ENCODE data around the gene ZDHHC9. TPM values are rescaled to one million over a fixed set of nuclear protein-coding genes. Genes with fewer than 3 reads are reported as not detected.

ZDHHC9 gene
- total RNA-seq, 1 experiment from 2014 or later: 41.0 TPM

DNA sequence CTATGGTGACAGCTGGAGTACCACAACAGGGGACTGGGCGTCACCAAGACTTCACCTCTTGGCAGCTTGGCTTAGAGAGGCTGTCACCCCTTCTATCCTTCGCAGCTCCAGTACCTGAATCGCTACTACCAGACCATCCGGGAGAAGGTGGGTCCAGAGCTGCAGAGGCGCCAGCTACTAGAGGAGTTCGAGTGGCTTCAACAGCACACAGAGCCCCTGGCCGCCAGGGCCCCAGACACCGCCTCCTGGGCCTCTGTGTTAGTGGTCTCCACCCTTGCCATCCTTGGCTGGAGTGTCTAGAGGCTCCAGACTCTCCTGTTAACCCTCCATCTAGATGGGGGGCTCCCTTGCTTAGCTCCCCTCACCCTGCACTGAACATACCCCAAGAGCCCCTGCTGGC is 75.5 kb downstream of the ZDHHC9 start:
- POLR2A ChIA-PET: no interaction called here
- H3K9me3 Mint-ChIP-seq (ENCODE audit: unreplicated experiment): no peaks in the 10 kb centered on the region
- no peaks in the 10 kb centered on the region for H3K36me3 ChIP-seq (ENCODE audit: control insufficient read depth, insufficient read depth, low read length)

DNA sequence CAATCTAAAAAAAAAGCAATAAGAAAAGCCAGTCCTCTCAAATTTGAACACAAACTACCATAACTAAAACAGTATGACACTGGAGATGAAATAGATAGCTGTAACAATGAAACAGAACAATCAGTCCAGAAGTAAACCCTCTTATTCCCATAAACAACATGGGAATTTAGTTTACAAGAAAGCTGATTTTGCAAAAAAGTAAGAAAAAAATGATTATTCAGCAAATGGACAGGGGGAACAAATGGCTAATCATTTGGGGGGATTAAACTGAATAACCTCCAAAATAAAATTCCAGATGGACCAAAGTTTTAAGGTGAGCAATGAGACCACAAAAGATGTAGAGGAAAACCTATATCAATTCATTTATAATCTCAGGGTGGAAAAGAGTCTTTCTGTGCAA is 80.0 kb downstream of the ZDHHC9 start:
- no peaks in the 10 kb centered on the region for H3K27me3 ChIP-seq (replicated peaks; ENCODE audit: control insufficient read depth, insufficient read depth, low read length)
- no peaks in the 10 kb centered on the region for H3K27me3 Mint-ChIP-seq (ENCODE audit: insufficient read depth, unreplicated experiment)

More for the DNA sequence above, 75.5 kb downstream of the ZDHHC9 start:
- Mint-ChIP-seq H3K27me3 (ENCODE audit: insufficient read depth, unreplicated experiment) (no peaks in the 10 kb centered on the region), H3K36me3 (ENCODE audit: insufficient read depth, unreplicated experiment) (no peaks in the 10 kb centered on the region), H3K4me1 (ENCODE audit: low read depth, unreplicated experiment) (no peaks in the 10 kb centered on the region), H3K27ac (ENCODE audit: unreplicated experiment) (no peak overlapping the region), H3K4me3 (ENCODE audit: unreplicated experiment) (no peak overlapping the region)
- intact Hi-C loops (cut with micrococcal nuclease; ENCODE audit: unreplicated experiment): no loop called here
- Histone ChIP-seq H3K27me3 (replicated peaks; ENCODE audit: control insufficient read depth, insufficient read depth, low read length) (no peaks in the 10 kb centered on the region), H3K4me1 (no peaks in the 10 kb centered on the region), H3K4me3 (ENCODE audit: low read depth, low read length) (no peak overlapping the region), H3K9me3 (no peaks in the 10 kb centered on the region)
- DNase-seq: no peak
- CTCF ChIA-PET: no interaction called here
- no TSS peak for BruUV-seq (replicated peaks)
- TF ChIP-seq, protein P1, sequence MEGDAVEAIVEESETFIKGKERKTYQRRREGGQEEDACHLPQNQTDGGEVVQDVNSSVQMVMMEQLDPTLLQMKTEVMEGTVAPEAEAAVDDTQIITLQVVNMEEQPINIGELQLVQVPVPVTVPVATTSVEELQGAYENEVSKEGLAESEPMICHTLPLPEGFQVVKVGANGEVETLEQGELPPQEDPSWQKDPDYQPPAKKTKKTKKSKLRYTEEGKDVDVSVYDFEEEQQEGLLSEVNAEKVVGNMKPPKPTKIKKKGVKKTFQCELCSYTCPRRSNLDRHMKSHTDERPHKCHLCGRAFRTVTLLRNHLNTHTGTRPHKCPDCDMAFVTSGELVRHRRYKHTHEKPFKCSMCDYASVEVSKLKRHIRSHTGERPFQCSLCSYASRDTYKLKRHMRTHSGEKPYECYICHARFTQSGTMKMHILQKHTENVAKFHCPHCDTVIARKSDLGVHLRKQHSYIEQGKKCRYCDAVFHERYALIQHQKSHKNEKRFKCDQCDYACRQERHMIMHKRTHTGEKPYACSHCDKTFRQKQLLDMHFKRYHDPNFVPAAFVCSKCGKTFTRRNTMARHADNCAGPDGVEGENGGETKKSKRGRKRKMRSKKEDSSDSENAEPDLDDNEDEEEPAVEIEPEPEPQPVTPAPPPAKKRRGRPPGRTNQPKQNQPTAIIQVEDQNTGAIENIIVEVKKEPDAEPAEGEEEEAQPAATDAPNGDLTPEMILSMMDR (IDR thresholded peaks at IDR 0.05; ENCODE audit: insufficient read depth in 1 of 2, low read depth in 1 of 2, low read length in 1 of 2, severe bottlenecking in 1 of 2, unreplicated experiment in 1 of 2): no peak

DNA sequence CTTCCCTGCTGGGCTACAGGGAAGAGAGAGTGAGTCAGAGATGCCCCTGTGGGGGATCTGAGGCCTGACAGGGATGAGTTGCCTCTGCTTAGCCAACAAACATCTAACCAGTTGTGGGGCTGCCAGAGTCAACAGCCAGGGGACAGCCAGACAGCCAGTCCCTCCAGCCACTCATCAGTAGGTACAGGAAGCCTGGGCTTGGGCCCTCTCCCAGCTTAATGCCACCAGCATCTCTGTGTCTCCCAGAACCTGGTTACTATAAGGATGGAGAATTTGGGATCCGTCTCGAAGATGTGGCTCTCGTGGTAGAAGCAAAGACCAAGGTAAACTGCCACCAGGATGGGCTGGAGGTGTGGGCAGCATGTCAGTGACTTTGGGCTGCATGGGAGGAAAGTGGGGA is 81.2 kb downstream of the ZDHHC9 start:
- Histone ChIP-seq H3K27me3 (replicated peaks; ENCODE audit: control insufficient read depth, insufficient read depth, low read length) (no peaks in the 10 kb centered on the region), H3K4me1 (no peaks in the 10 kb centered on the region), H3K36me3 (ENCODE audit: control insufficient read depth, insufficient read depth, low read length) (no peaks in the 10 kb centered on the region), H3K9me3 (no peaks in the 10 kb centered on the region), H3K4me3 (ENCODE audit: low read depth, low read length) (no peak overlapping the region)
- POLR2A ChIA-PET: no interaction called here
- no peak overlapping the region for H3K4me3 Mint-ChIP-seq (ENCODE audit: unreplicated experiment)
- H3K27me3 Mint-ChIP-seq (ENCODE audit: insufficient read depth, unreplicated experiment): no peaks in the 10 kb centered on the region
- H3K36me3 Mint-ChIP-seq (ENCODE audit: insufficient read depth, unreplicated experiment): no peaks in the 10 kb centered on the region
- H3K27ac Mint-ChIP-seq (ENCODE audit: unreplicated experiment): no peak overlapping the region
- no TSS peak for BruUV-seq (replicated peaks)
- H3K4me1 Mint-ChIP-seq (ENCODE audit: low read depth, unreplicated experiment): no peaks in the 10 kb centered on the region
- TF ChIP-seq, protein P1 (IDR thresholded peaks at IDR 0.05; ENCODE audit: insufficient read depth in 1 of 2, low read depth in 1 of 2, low read length in 1 of 2, severe bottlenecking in 1 of 2, unreplicated experiment in 1 of 2): no peak
- DNase-seq: no peak
- intact Hi-C loops (cut with micrococcal nuclease; ENCODE audit: unreplicated experiment): no loop called here
- H3K9me3 Mint-ChIP-seq (ENCODE audit: unreplicated experiment): no peaks in the 10 kb centered on the region
- CTCF ChIA-PET: no interaction called here

More for the DNA sequence above, 80.0 kb downstream of the ZDHHC9 start:
- no peaks in the 10 kb centered on the region for H3K4me1 Mint-ChIP-seq (ENCODE audit: low read depth, unreplicated experiment)
- H3K4me1 ChIP-seq: no peaks in the 10 kb centered on the region
- no peak overlapping the region for H3K4me3 ChIP-seq (ENCODE audit: low read depth, low read length)
- H3K36me3 Mint-ChIP-seq (ENCODE audit: insufficient read depth, unreplicated experiment): no peaks in the 10 kb centered on the region
- no peak overlapping the region for H3K27ac Mint-ChIP-seq (ENCODE audit: unreplicated experiment)
- no peak overlapping the region for H3K4me3 Mint-ChIP-seq (ENCODE audit: unreplicated experiment)
- DNase-seq: no peak
- no TSS peak for BruUV-seq (replicated peaks)
- intact Hi-C loops (cut with micrococcal nuclease; ENCODE audit: unreplicated experiment): no loop called here
- no peaks in the 10 kb centered on the region for H3K9me3 Mint-ChIP-seq (ENCODE audit: unreplicated experiment)
- POLR2A ChIA-PET: no interaction called here
- CTCF ChIA-PET: no interaction called here
- TF ChIP-seq, protein P1 (IDR thresholded peaks at IDR 0.05; ENCODE audit: insufficient read depth in 1 of 2, low read depth in 1 of 2, low read length in 1 of 2, severe bottlenecking in 1 of 2, unreplicated experiment in 1 of 2): no peak
- no peaks in the 10 kb centered on the region for H3K36me3 ChIP-seq (ENCODE audit: control insufficient read depth, insufficient read depth, low read length)
- H3K9me3 ChIP-seq: no peaks in the 10 kb centered on the region
